Measurements from ENCODE around the gene RAC3.

Gene RAC3

GRCh38 chr17:81999587-81999975 lies 31.9 kb upstream of the RAC3 start:
- no peak for DNase-seq (ENCODE audit: low read depth)

- DNase-seq (ENCODE audit: low read depth): no peak
These were observed 31.3 kb upstream of the RAC3 start for GRCh38 chr17:81999976-82000802.

- no peak for DNase-seq (ENCODE audit: low read depth)
These were observed 30.5 kb upstream of the RAC3 start for GRCh38 chr17:82000803-82001570.

- DNase-seq (ENCODE audit: low read depth): no peak
These were observed 29.9 kb upstream of the RAC3 start for GRCh38 chr17:82001571-82002056.

- peak; percentile 99 for DNase-seq (ENCODE audit: low read depth)
These were observed 27.8 kb upstream of the RAC3 start for GRCh38 chr17:82003411-82004381.

GRCh38 chr17:82004517-82005455 lies 26.7 kb upstream of the RAC3 start:
- DNase-seq (ENCODE audit: low read depth): no peak

GRCh38 chr17:82005701-82006348 lies 25.7 kb upstream of the RAC3 start:
- no peak for DNase-seq (ENCODE audit: low read depth)

GRCh38 chr17:82006468-82007227 lies 24.8 kb upstream of the RAC3 start:
- peak; percentile 64 for DNase-seq (ENCODE audit: low read depth)

- no peak for DNase-seq (ENCODE audit: low read depth)
These were observed 24.3 kb upstream of the RAC3 start for GRCh38 chr17:82007228-82007494.

- no peak for DNase-seq (ENCODE audit: low read depth)
These were observed 23.8 kb upstream of the RAC3 start for GRCh38 chr17:82007495-82008257.

- DNase-seq (ENCODE audit: low read depth): no peak
These were observed 23.1 kb upstream of the RAC3 start for GRCh38 chr17:82008258-82008940.

- DNase-seq (ENCODE audit: low read depth): no peak
These were observed 22.5 kb upstream of the RAC3 start for GRCh38 chr17:82008941-82009405.

GRCh38 chr17:82009413-82009812 lies 22.1 kb upstream of the RAC3 start:
- no peak for DNase-seq (ENCODE audit: low read depth)

GRCh38 chr17:82010575-82011525 lies 20.6 kb upstream of the RAC3 start:
- DNase-seq (ENCODE audit: low read depth): no peak

- DNase-seq (ENCODE audit: low read depth): no peak
These were observed 19.8 kb upstream of the RAC3 start for GRCh38 chr17:82011617-82012187.

GRCh38 chr17:82012261-82012639 lies 19.2 kb upstream of the RAC3 start:
- DNase-seq (ENCODE audit: low read depth): no peak
